IMR-90 (cell line): ENCODE data around the gene PCYT2. TPM values are rescaled to one million over a fixed set of nuclear protein-coding genes. Genes with fewer than 3 reads are reported as not detected.
A peak's percentile ranks its signal among the peaks of the same experiment; 100 is the strongest.

Experiments used
- ATAC-seq: fragments of 200-7000 bp; cut with Tn5 transposase; 2 replicates; pipeline ENCODE4 v1.9.1; 2020; ENCODE audit warnings: low read depth, mild to moderate bottlenecking, moderate library complexity
- BruUV-seq: library from RNA; stranded (reverse); fragments of 400-500 nt; replicated peaks from 2 replicates; lab custom pipeline; 2021; lab: Mats Ljungman, UMichigan
- CTCF ChIA-PET: fragments of 300-600 bp; formaldehyde crosslinking; extraction: SDS; loops from one replicate; lab custom pipeline; 2021; ENCODE audit warnings: antibody characterized with exemption; lab: Yijun Ruan, JAX
- POLR2A ChIA-PET: fragments of 300-600 bp; sonication (Branson Sonifier 250); formaldehyde crosslinking; loops from one replicate; lab custom pipeline; 2022; ENCODE audit warnings: antibody characterized with exemption; ENCODE audit not compliant: unreplicated experiment; lab: Charles Lee
- DNase-seq: peaks from one replicate; pipeline ENCODE4 v3.0.0; 2013
- H2AFZ ChIP-seq: replicated peaks from 2 replicates; pipeline ENCODE3; 2013; ENCODE audit warnings: low read length, mild to moderate bottlenecking; ENCODE audit not compliant: poor library complexity
- H2AK5ac ChIP-seq: 2 replicates; pipeline ENCODE4 v1.6.1; 2013; ENCODE audit warnings: low read depth, low read length, inconsistent platforms
- H2AK9ac ChIP-seq: replicated peaks from 2 replicates; pipeline ENCODE3; 2013; ENCODE audit warnings: mild to moderate bottlenecking, low read depth, low read length, moderate library complexity; ENCODE audit not compliant: poor library complexity
- H2BK120ac ChIP-seq: 2 replicates; pipeline ENCODE4 v1.6.1; 2013; ENCODE audit warnings: low read depth, low read length, inconsistent platforms
- H2BK15ac ChIP-seq: 3 replicates; pipeline ENCODE4 v1.6.1; 2013; ENCODE audit warnings: low read depth, low read length, inconsistent platforms
- H2BK20ac ChIP-seq: 2 replicates; pipeline ENCODE4 v1.6.1; 2013; ENCODE audit warnings: low read depth, mild to moderate bottlenecking, inconsistent platforms, low read length, moderate library complexity
- H2BK5ac ChIP-seq: 2 replicates; pipeline ENCODE4 v1.6.1; 2013; ENCODE audit warnings: mild to moderate bottlenecking, low read depth, low read length, inconsistent platforms; ENCODE audit not compliant: poor library complexity, severe bottlenecking
- H3K14ac ChIP-seq: replicated peaks from 2 replicates; pipeline ENCODE4 v1.6.1; 2013; ENCODE audit warnings: low read depth, low read length, inconsistent platforms
- H3K18ac ChIP-seq: 2 replicates; pipeline ENCODE4 v1.6.1; 2013; ENCODE audit warnings: low read depth, low read length, control low read depth
- H3K23ac ChIP-seq: 2 replicates; pipeline ENCODE4 v1.6.1; 2013; ENCODE audit warnings: low read depth, low read length, inconsistent platforms
- H3K27ac ChIP-seq: 2 replicates; pipeline ENCODE4 v1.5.1; 2013; ENCODE audit warnings: mild to moderate bottlenecking, control low read depth, low read length; ENCODE audit not compliant: insufficient read depth
- H3K27me3 ChIP-seq: 2 replicates; pipeline ENCODE4 v1.6.1; 2013; ENCODE audit warnings: low read length; ENCODE audit not compliant: control insufficient read depth, insufficient read depth
- H3K36me3 ChIP-seq: 2 replicates; pipeline ENCODE4 v1.6.1; 2013; ENCODE audit warnings: low read length, mixed read lengths; ENCODE audit not compliant: control insufficient read depth, insufficient read depth
- H3K4ac ChIP-seq: 2 replicates; pipeline ENCODE4 v1.6.1; 2013; ENCODE audit warnings: low read depth, low read length, inconsistent platforms
- H3K4me1 ChIP-seq: 2 replicates; pipeline ENCODE4 v1.6.1; 2013; ENCODE audit warnings: low read length, mixed read lengths; ENCODE audit not compliant: control insufficient read depth, insufficient read depth
- H3K4me2 ChIP-seq: 2 replicates; pipeline ENCODE4 v1.6.1; 2013; ENCODE audit warnings: low read depth, mild to moderate bottlenecking, control low read depth, low read length, moderate library complexity
- H3K4me3 ChIP-seq: 2 replicates; pipeline ENCODE4 v1.5.1; 2013; ENCODE audit warnings: low read depth, mild to moderate bottlenecking, control low read depth, low read length, moderate library complexity; ENCODE audit not compliant: insufficient read depth
- H3K56ac ChIP-seq: 2 replicates; pipeline ENCODE4 v1.6.1; 2013; ENCODE audit warnings: low read length, inconsistent platforms; ENCODE audit not compliant: insufficient read depth; ENCODE audit errors: extremely low read depth
- H3K79me1 ChIP-seq, 2 experiments: 2 replicates each; pipeline ENCODE4 v1.6.1; 2013; ENCODE audit warnings: low read length in 2 of 2, inconsistent platforms in 1 of 2, low read depth in 1 of 2
- H3K9ac ChIP-seq: 2 replicates; pipeline ENCODE4 v1.6.1; 2013; ENCODE audit warnings: low read depth, low read length, control low read depth
- H3K9me1 ChIP-seq: 2 replicates; pipeline ENCODE4 v1.6.1; 2013; ENCODE audit warnings: low read length, inconsistent platforms; ENCODE audit not compliant: insufficient read depth
- H3K9me3 ChIP-seq: 2 replicates; pipeline ENCODE4 v1.6.1; 2013; ENCODE audit warnings: low read length; ENCODE audit not compliant: control insufficient read depth, insufficient read depth
- H4K20me1 ChIP-seq: 2 replicates; pipeline ENCODE4 v1.6.1; 2013; ENCODE audit warnings: low read length, inconsistent platforms; ENCODE audit not compliant: insufficient read depth
- H4K5ac ChIP-seq: 2 replicates; pipeline ENCODE4 v1.6.1; 2013; ENCODE audit warnings: mild to moderate bottlenecking, low read depth, low read length, control low read depth
- H4K8ac ChIP-seq, 2 experiments: 2 replicates each; pipeline ENCODE4 v1.6.1; 2013; ENCODE audit warnings: low read depth in 2 of 2, low read length in 2 of 2, control low read depth in 1 of 2, inconsistent platforms in 1 of 2
- H4K91ac ChIP-seq: 2 replicates; pipeline ENCODE4 v1.6.1; 2013; ENCODE audit warnings: low read depth, low read length, inconsistent platforms; ENCODE audit not compliant: insufficient read depth
- BHLHE40 ChIP-seq: fragments of 150-350 bp; IDR thresholded peaks from 2 replicates; pipeline ENCODE4 v1.6.1; 2016; ENCODE audit warnings: mild to moderate bottlenecking, low read depth, low read length
- CEBPB ChIP-seq: IDR thresholded peaks from 2 replicates; pipeline ENCODE4 v1.6.1; 2012; ENCODE audit warnings: low read depth, low read length, improper control_type of control experiment
- FOS ChIP-seq: fragments of 150-350 bp; IDR thresholded peaks from 2 replicates; pipeline ENCODE4 v1.6.1; 2016; ENCODE audit warnings: low read depth, low read length
- MAFK ChIP-seq: IDR thresholded peaks from 2 replicates; pipeline ENCODE4 v1.6.1; 2012; ENCODE audit warnings: low read depth, low read length, improper control_type of control experiment
- MXI1 ChIP-seq: IDR thresholded peaks from 2 replicates; pipeline ENCODE4 v1.6.1; 2012; ENCODE audit warnings: low read depth, mild to moderate bottlenecking, low read length, moderate library complexity, borderline replicate concordance
- NFE2L2 ChIP-seq: fragments of 150-350 bp; IDR thresholded peaks from 2 replicates; pipeline ENCODE4 v1.6.1; 2016; ENCODE audit warnings: low read depth, mild to moderate bottlenecking, low read length
- POLR2A ChIP-seq: IDR thresholded peaks from 2 replicates; pipeline ENCODE4 v1.6.1; 2012; ENCODE audit warnings: mild to moderate bottlenecking, low read depth, low read length
- RCOR1 ChIP-seq: IDR thresholded peaks from 2 replicates; pipeline ENCODE4 v1.6.1; 2012; ENCODE audit warnings: mild to moderate bottlenecking, low read length, improper control_type of control experiment; ENCODE audit not compliant: insufficient replicate concordance
- RFX5 ChIP-seq: IDR thresholded peaks from 2 replicates; pipeline ENCODE4 v1.8.0; 2012; ENCODE audit warnings: low read depth, mild to moderate bottlenecking, low read length, moderate library complexity
- WGBS, 2 experiments: methylation state at CpG; one replicate each; pipeline versions ENCODE4 v1.1.5 to v1.1.7; 2013; ENCODE audit warnings: missing lambda C conversion rate in 2 of 2; ENCODE audit not compliant: insufficient read length in 1 of 2; ENCODE audit errors: extremely low coverage in 2 of 2; 5-methylcytosine and 5-hydroxymethylcytosine counted together
- dilution Hi-C: fragments of 300-500 bp; cut with HindIII; formaldehyde crosslinking; loops from one replicate; pipeline ENCODE4 v1.14.3; 2018; ENCODE audit warnings: low sequenced_read_pairs; ENCODE audit not compliant: unreplicated experiment
- in situ Hi-C: fragments of 300-500 bp; cut with MboI; formaldehyde crosslinking; loops from 3 replicates; pipeline ENCODE4 v1.14.3; 2019; ENCODE audit warnings: low sequenced_read_pairs, inconsistent platforms, mixed read lengths
- intact Hi-C: fragments of 100-400 bp; cut with micrococcal nuclease; formaldehyde crosslinking; loops from 2 replicates; pipeline ENCODE4 v1.10.0; 2022
- polyA plus RNA-seq, 3 experiments: library from polyadenylated mRNA; depleted of rRNA; stranded (reverse); fragments of >200 nt; gene quantifications; 2 replicates each; pipeline ENCODE4 v1.2.3, GENCODE V29; 2012; ENCODE audit warnings: low replicate concordance in 1 of 3
- total RNA-seq: library from RNA; depleted of rRNA; stranded (reverse); fragments of >200 nt; gene quantifications from 2 replicates; pipeline ENCODE4 v1.2.3, GENCODE V29; 2012
- TF ChIP-seq, protein P1 (sequence below): fragments of 150-350 bp; IDR thresholded peaks from 2 replicates; pipeline ENCODE4 v1.6.1; 2017; ENCODE audit warnings: mild to moderate bottlenecking, antibody characterized with exemption, low read length, low read depth
- TF ChIP-seq, protein P2 (sequence below): fragments of 150-350 bp; IDR thresholded peaks from 2 replicates; pipeline ENCODE4 v1.6.1; 2016; ENCODE audit warnings: low read depth, mild to moderate bottlenecking, low read length, moderate library complexity, borderline replicate concordance

PCYT2 gene
- total and polyA plus RNA-seq, 2 of the 4 experiments (the other 2 are of a cell fraction), result 37.3 to 38.5 TPM

DNA sequence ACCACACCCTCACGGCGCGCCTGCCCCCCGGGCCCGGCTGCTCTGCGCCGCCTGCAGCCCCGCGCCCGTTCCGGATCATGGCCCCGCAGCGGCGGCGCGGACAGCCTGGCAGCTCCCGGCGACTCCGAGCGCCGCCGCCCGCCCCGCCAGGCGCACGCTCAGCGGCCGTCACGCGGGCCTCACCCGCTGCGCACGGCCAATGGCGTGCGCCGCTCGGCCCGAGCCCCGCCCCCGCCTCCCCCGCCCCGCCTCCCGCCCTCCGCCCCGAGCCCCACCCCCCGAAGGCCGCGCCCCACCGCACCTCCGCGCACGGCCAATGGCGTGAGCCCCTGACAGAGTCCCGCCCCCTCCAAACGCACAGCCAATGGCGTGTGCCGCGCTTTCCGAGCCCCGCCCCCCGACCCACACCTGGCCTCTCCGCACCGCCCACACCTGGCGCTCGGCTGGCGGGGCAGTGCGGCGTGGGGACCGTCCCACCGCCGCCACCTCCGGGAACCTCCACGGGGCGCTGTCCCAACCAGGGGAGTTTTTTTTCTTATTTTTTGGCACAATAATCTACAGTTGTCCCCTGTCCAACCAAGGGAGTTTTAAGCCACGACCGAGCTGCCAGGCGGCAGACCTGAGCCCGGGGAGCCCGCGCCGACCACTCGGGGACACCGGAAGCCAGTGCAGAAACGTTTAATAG is at the start of gene PCYT2 (continued):
- 0 out of 2 replicates have a peak, but pooled peaks have one; percentile 62 for TF ChIP-seq MXI1
- TF ChIP-seq CEBPB, result no peak
- TF ChIP-seq MAFK, result no peak
- no peak for TF ChIP-seq POLR2A
- no peak for TF ChIP-seq FOS

DNA sequence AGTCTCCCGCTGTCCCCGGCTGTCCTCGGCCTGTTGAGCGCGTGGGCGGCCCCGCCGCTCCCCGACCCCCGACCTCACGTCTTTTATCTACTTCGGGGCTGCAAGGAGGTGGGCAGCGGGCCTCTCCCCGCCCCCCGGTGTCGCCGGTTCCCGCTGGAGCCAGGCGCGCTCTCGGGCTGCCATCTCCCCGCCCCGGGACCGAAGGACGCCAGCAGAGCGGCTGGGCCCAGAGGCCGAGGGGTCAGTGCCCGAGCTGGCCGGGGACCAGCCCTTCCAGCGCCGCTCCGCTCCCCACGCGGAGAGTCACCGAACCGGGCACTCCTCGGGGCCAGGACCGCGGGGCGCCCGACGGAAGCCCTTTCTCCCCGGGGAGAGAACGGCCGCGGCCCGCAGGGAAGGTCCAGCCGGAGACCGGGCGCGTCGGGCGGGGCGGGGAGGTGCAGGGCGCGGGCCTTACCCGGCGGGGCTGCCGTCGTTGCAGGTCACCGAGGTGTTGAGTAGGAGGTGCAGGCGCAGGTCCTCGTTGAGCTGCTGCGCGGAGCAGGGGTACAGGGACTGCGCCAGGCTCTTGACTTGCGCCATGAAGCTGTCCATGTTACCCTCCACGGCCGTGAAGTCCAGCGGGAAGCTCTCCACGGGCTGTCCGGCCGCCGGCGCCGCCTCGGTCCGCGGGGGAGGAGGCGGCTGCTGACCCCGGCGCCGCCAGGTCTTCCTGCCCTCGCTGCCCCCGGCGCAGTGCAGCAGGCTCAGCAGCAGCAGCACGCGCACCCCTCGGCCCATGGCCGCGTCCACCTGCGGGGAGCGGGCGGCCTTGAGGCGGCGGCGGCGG is 49.1 kb upstream of the PCYT2 start:
- intact Hi-C loops, result loop anchor here (10.0 kb wide), 1 partner anchor 194 kb away; no protein-coding TSS in a partner anchor
- POLR2A ChIA-PET, result no interaction called here
- H3K79me1 ChIP-seq, result no peaks in the 10 kb centered on the region
- no peak overlapping the region for H3K23ac ChIP-seq
- no peak overlapping the region for H3K18ac ChIP-seq
- H3K4me3 ChIP-seq, result peak overlapping the region; percentile 21
- H3K36me3 ChIP-seq, result no peaks in the 10 kb centered on the region
- H3K9me1 ChIP-seq, result no peaks in the 10 kb centered on the region
- no TSS peak for BruUV-seq
- H4K20me1 ChIP-seq, result no peaks in the 10 kb centered on the region
- no peaks in the 10 kb centered on the region for H3K9me3 ChIP-seq
- dilution Hi-C loops, result no loop called here
- H3K14ac ChIP-seq, result no peak overlapping the region
- no peak overlapping the region for H3K27ac ChIP-seq
- H2AK5ac ChIP-seq, result no peak overlapping the region
- no peaks in the 10 kb centered on the region for H3K4me1 ChIP-seq
- H2BK5ac ChIP-seq, result no peak overlapping the region
- ATAC-seq (no peak), DNase-seq (no peak)
- H3K56ac ChIP-seq, result no peak overlapping the region
- no peak overlapping the region for H4K8ac ChIP-seq
- H4K91ac ChIP-seq, result no peak overlapping the region
- CTCF ChIA-PET, result interaction anchor here (0.6 to 1.3 kb wide), 13 partner anchors 8 to 87 kb away, joined by 3 to 17 read pairs (median 4); partner anchors contain the start of genes CENPX, DCXR, LRRC45 and MYADML2
- WGBS, 2 experiments, result 3% methylated on average over 36 of the region's 98 CpGs; no CpG with 5 or more reads in 1 of the 2 experiments
- in situ Hi-C loops, result no loop called here
- no peak overlapping the region for H4K5ac ChIP-seq
- no peak overlapping the region for H3K4ac ChIP-seq
- H3K9ac ChIP-seq, result no peak overlapping the region
- peaks cover 50% of the 10 kb centered on the region for H3K27me3 ChIP-seq
- no peak overlapping the region for H2BK120ac ChIP-seq
- no peak overlapping the region for H2BK20ac ChIP-seq
- H2AFZ ChIP-seq, result peak overlapping the region; percentile 92
- peak overlapping the region; percentile 61 for H2AK9ac ChIP-seq
- H3K4me2 ChIP-seq, result peak overlapping the region; percentile 15; the same call in 1 of the 2 replicates
- no peak overlapping the region for H2BK15ac ChIP-seq
- TF ChIP-seq, protein P1, sequence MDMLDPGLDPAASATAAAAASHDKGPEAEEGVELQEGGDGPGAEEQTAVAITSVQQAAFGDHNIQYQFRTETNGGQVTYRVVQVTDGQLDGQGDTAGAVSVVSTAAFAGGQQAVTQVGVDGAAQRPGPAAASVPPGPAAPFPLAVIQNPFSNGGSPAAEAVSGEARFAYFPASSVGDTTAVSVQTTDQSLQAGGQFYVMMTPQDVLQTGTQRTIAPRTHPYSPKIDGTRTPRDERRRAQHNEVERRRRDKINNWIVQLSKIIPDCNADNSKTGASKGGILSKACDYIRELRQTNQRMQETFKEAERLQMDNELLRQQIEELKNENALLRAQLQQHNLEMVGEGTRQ, result no peak
- no peak for TF ChIP-seq NFE2L2
- TF ChIP-seq RCOR1, result no peak
- TF ChIP-seq CEBPB, result no peak
- TF ChIP-seq RFX5, result no peak
- no peak for TF ChIP-seq BHLHE40
- TF ChIP-seq FOS, result no peak
- no peak for TF ChIP-seq POLR2A
- TF ChIP-seq, protein P2, sequence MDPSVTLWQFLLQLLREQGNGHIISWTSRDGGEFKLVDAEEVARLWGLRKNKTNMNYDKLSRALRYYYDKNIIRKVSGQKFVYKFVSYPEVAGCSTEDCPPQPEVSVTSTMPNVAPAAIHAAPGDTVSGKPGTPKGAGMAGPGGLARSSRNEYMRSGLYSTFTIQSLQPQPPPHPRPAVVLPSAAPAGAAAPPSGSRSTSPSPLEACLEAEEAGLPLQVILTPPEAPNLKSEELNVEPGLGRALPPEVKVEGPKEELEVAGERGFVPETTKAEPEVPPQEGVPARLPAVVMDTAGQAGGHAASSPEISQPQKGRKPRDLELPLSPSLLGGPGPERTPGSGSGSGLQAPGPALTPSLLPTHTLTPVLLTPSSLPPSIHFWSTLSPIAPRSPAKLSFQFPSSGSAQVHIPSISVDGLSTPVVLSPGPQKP, result no peak
- TF ChIP-seq MXI1, result no peak
